ENCODE measurements around the gene GMEB2. TPM values are rescaled to one million over a fixed set of nuclear protein-coding genes. Genes with fewer than 3 reads are reported as not detected.

Gene GMEB2
- total RNA-seq, 1 donor from 2014 or later, result 16.8 TPM

DNA sequence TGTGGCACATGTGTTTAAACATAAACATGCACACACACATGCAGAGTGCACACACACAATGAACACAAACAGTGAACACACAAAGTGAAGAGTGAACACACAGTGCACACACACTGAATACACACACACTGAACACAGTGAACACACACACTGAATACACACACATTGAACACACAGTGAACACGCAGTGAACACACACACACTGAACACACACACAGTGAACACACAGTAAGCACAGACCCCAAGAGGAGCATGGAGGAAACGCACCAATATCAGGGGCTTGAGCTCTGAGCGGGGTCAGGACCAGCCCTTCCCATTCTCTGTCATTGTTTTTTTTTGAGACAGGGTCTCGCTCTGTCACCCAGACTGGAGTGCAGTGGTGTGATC, 35.8 kb downstream of the GMEB2 start:
- intact Hi-C loops (cut with micrococcal nuclease), result no loop called here

DNA sequence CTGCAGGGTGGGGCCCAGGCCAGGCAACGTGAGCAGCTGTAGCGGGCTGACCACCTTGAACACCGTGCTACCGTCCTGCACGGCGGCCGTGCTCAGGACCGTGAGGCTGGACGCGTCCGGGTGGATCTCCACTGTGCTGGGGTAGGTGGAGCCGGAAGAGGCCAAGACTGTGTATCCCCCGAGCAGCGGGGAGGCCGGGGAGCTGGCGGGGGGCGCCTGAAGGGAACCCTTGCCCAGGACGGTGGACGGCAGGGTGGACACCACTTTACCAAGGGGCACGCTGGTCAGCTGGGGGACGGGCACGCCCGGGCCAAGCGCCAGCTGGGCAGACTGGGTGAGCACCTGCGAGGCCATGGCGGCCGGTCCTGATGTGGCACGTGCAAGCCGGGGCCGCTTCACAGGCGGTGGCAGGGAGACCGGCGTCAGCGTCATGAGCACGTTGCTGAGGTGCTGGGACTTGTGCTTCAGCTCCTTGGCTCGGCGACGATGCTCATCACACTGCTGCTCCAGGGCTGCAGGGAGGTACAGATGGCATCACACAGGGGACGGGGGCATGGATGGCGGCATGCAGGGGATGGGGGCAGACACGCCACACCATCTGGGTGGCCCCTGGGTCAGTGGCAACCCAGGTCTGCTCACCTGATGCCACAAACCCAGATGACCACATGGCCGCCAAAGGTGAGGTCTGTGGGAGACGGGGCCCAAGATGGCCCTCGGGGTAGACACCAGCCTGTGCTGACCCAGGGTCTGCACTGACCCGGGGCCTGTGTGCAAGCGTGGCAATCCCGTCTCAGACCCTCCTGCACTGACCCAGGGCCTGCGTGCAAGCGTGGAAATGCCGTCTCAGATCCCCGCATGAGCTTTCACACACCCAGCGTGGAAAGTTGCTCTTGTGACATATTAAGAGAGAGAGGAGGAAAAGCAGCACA, 36.4 kb downstream of the GMEB2 start:
- intact Hi-C loops (cut with micrococcal nuclease), result no loop called here

DNA sequence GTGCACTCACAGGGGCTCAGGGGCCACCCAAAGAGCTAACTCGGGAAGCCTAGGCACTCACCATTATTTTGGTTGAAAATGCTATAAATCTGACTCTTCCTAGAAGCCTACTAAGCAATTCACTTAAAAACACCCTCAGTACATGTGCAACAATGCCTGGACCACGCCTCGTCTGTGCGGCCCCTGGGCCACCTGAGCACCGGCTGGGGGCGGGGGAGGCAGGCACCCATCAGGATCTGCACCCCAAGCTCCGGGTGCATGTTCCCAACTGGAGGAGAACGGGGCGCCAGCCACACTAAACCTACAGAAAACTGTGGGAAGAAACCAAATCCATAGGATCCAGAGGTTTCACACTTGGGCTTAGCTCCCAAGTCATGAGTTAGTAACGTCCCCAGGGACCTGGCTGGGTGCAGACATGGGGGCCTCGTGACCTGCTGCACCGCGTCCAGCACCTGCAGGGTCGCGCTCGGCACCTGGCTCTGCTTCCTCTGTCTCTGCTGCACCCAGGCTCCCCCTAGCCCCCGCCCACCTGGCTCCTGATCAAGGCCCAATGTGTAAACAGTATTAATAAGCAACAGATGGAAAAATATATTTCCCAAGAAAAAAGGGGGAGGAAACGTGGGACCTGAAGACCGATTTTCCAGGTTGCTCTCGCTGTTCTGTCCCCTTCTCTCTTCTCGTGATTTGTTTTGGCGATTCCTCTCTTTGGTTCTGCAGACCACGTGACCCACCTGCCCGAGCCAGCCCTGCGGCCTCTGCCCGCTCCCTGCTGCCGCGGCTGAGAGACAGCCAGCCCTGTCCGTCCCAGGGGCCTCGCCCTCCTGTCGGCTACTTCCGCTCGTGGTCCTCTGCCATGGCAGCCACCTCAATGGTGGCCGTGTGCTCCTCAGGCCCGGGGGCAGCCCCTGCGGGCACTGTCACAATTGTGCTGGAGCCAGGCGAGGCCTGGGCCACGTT, 37.4 kb downstream of the GMEB2 start:
- intact Hi-C loops (cut with micrococcal nuclease), result no loop called here

DNA sequence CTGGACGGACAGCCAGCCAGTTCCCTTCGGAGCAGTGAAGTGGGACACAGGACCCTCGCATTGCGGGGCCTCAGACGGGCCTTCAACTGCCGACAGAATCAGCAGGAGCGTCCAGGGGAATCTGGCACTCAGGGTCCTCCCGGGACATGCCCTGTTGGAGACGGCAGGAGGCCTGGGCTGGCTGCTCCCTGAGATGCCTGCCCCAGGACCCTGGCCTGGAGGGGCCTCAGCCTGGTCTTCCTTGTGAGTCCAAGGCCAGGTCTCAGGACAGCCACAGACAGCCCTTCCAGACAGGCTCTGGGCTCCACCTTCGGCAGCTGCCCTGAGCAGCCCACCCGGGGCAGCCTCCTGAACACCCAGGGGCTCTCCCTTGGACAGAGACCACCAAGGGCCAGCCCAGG, 38.3 kb downstream of the GMEB2 start:
- intact Hi-C loops (cut with micrococcal nuclease), result no loop called here

DNA sequence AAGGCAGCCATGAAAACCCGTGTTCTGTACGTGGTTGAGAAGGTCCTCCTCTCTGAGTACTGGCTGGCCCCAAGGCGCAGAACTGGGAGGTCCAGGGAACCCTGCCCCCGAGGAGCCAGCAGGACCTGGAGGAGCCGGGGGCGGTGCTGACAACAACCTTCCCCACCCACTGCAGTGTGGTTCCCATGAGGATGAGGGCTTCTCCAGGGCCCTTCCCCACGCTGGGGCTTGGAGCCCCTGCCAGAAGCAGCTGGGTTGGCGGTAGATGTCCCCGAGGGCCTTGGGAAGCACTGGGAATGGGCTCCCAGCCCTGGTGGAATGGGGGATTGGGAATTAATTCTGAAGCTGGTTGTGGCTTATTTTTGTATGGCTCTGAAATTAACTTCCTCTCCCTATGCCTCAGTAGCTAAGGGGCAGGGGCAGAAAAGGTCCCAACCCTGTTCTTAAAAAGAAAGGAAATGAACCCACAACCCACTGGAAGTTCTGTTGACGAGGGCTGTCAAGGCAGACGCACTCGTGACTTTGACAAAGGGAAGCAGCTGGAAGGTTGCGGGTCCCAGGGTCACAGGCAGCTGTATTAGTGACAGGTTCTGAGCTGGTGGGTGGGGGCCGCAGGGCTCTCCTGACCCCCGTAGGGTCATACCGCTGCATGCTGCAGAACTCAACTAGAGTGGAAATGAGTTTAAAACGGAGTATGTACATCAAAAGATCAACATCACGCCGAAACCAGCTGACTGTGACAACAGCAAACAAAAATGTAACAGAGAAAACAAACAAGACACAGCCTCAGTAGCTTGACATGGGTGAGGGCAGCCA, 38.9 kb downstream of the GMEB2 start:
- intact Hi-C loops (cut with micrococcal nuclease), result no loop called here

DNA sequence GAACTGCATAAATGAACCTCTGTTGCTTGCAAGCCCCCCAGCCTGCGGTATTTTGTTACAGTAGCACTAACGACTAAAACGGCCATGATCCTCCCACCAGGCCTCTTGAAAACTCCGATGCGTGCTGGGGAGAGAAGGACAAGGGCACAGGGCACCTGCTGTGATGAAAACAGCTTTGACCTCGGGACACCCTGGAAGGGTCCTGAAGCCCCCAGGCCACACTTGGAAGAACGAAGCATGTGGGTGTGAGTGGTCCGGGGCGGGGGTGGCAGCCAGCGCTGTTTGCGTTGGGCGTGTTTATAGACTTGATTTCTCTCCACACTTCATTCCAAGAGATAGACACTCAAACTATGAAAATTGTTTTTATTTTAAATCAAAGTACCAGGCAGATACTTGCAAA, 39.6 kb downstream of the GMEB2 start:
- intact Hi-C loops (cut with micrococcal nuclease), result no loop called here

DNA sequence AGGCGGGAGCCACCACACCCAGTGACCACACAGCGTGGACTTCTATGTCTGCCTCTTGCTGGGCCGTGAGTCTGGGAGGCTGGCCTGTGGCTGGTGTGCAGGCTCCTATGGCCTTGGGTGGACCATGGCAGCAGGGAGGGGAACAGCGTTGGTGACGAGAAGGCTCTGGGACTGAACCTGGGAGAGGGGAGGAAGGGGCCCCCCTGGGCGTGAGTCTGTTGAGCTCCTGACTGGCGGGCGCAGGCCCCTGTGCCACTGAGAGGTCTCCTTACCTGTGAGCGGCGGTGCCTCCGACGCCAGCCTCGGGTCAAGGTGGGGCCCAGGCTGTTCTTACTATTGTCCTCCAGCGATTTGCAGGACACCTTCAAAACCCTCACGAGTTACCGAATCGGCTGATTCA, 40.1 kb downstream of the GMEB2 start:
- intact Hi-C loops (cut with micrococcal nuclease), result no loop called here

DNA sequence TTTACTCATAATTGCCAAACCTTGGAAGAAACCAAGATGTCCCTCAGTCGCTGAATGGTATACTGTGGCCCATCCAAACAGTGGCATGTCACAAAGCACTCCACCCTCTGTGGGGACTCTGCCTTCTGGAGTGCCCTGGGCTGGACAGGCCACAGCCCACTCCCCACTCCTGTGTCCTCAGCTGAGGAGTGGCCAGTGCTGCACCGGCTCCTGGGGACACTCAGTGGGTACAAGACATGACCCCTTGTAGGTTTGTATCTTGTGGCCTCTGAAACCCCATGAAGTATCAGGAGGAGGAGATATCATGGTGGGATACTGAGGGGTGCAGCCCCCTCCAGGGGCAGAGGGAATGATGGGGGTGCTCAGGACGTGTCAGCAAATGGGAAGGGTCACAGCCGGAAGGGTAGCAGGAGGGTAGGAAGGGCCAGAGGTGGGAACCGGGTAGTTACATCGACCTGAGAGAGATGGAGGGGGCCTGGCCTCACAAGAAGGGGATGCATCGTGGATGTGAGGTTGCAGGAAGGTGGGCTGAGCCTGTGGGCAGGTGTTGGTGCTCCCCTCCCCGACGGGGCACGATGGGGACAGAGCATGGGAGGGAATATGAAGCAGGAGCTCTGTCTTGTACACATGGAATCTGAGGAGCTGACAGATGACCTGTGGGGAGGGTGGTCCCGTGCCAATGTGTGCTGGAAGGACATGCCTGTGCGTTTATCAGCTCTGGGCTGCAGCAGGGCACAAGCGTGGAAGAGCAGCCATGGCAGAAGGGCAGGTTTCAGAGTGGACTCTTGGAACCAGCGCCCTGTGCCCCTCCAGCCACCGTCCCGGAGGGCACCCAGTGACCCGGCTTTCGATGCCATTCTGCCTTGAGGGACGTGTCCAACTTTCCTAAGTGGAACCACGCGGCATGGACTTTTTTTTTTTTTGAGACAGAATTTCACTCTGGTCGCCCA, 41.0 kb downstream of the GMEB2 start:
- intact Hi-C loops (cut with micrococcal nuclease), result no loop called here

DNA sequence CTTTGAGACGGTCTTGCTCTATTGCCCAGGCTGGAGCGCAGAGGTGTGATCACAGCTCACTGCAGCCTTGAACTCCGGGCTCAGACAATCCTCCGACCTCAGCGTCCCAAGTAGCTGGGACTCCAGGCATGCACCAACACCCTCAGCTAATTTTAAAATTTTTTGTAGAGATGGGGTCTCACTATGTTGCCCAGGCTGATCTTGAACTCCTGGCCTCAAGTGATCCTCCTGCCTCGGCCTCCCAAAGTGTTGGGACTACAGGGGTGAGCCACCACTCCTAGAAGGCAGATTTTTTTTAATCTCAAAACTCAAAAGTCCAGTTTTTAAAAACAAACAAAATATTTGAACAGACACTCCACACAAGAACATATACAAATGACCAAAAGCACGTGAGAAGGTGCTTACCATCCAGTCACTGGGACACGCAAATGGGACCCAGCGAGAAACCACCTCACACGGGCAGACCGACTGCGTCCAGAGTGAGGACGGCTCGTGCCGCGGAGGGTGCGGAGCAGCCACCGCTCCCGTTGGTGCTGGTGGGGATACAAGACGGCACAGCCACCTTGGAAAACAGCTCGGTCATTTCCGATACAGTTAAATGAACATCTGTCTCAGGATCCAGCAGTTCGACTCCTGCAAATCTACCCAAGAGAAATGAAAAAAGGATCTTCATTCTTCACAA, 44.4 kb downstream of the GMEB2 start:
- intact Hi-C loops (cut with micrococcal nuclease), result loop anchor here (5.0 kb wide), 1 partner anchor 215 kb away; no protein-coding TSS in a partner anchor

DNA sequence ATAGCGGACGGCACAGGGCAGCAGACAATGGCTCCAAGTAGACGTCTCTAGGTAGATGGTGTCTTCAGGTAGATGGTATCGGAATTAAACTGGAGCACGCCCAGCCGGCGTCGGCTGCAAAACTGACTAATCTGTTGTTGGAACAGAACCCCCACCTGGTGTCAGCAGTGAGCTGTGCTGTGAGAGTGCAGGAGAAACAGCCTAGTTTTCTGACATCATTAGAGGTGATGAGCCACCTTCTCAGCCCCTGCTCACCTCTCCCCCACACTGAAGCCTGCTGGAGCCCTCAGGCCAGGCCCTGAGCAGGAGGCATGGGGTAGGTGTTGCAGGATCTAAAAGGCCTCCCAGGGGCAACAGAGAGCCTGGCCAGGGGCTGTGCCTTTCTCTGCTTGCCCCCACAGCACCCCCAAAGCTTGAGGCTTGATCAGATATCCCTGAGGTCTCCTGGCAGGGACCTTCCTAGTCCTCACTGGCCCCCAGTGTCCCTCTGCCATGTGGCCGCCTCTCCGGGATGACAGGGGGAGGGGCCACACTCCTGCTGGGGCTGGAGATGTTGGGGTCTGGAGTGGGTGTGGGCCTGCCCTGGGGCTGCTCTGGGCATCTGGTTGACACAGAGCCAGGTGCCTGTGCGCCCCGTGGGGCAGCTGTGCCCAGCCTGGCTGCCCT, 46.0 kb downstream of the GMEB2 start:
- intact Hi-C loops (cut with micrococcal nuclease), result loop anchor here (1.0 to 5.0 kb wide), 6 partner anchors 44 to 216 kb away; partner anchors contain the start of genes PPDPF, PTK6 and RTEL1

DNA sequence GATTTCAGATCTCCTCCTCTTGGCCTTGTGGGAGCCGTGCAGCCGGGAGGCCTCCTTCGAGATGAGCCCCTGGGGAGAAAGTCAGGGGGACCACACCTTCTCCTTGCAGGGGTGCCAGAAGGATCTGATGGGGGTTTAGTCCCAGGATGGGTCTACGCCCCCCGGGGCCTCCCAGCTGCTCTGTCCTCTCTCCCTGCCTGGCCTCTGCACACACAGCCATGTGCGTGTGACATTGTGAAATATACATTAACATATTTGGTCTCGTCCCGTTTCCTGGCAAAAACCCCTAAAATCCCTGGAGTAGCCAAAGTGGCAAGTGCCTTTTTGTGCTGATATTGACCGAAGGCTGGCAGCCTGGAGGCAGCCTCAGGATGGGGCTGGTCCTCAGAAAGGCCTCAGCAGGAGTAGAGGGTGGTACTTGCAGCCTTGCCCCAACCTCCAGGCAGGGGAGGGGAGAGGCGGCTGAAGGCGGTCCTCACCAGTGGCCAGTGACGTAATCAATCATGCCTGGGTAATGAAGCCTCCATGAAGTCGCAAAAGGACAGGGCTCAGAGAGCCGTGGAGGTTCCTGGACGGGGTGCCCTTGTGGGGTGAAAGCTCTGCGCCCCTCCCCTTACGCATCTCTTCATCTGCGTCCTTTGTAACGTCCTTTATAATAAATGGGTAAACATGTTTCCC, 47.7 kb downstream of the GMEB2 start:
- intact Hi-C loops (cut with micrococcal nuclease), result no loop called here

DNA sequence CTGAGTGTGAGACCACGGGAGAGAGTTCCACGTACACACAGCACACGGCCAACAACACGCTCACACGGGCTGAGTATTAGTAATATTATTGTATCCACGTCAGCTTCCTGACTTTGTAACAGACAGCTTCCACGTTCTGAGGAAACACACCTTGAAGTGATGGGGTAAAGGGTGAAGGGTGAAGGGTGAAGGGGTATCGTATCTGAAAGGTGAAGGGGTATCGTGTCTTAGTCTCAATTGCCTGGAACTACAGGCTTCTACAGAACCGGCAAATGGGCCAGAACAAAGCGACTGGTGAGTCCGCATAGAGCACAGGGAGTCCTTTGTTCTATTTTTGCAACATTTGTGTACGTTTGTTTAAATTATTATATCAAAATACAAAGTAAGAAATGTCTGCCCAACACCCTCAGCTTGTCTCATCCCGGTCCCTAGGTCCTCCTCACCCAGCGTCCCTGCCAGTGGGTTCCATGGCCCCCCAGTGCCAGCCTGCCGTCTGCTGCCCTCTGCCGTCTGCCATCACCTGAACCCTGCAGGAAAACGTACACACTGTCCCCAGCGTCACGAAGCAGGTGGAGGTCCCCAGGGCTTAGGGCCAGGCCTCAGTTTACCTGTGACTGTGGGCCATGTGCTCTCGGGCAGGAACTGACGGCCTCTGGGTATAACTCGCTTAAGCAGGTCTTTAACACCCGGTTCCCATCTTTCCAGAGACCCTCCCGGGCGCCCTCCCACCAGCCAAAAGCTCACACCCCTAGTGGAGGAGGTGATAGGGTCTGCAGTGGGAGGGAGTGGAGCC, 48.5 kb downstream of the GMEB2 start:
- intact Hi-C loops (cut with micrococcal nuclease), result no loop called here

DNA sequence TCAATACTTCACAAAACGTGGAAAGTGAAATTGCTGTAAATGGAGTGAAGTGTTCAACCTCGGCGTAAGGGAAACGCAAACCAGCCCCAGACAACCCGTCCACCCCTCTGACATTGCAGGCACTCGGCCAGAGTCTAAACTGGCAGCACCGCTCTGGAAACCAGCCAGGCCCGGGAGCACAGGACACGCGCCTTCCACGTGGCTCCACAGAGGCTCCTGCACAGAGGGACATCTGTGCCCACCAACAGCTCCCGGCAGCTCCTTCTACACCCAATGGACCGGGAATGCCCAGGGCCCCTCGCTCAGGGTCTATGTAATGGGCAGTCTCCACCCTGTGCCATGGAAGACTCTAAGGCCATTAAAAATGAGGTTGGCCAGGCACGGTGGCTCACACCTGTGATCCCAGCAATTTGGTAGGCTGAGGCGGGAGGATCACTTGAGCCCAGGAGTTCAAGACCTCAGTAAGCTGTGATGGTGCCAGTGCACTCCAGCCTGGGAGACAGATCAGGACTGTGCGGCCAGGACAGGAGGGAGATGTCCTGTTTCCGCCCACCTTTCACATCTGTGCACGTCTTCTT, 49.5 kb downstream of the GMEB2 start:
- intact Hi-C loops (cut with micrococcal nuclease), result no loop called here

DNA sequence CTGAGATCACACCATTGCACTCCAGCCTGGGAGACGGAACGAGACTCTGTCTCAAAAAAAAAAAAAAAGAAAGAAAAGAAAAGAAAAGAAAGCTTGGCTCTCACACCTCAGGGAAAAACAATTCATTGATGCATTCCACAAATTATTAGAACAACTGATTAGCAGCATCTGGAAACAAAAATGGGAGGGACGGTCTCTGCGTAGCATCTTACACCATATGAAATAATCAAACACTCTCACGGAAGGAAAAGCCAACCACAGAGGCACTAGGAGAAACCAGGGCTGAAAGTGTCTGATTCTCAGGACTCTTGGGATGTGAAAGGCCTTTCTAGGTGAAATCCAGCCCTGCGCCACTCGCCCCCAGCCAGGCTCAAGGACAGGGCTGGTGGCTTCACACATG, 50.6 kb downstream of the GMEB2 start:
- intact Hi-C loops (cut with micrococcal nuclease), result no loop called here

DNA sequence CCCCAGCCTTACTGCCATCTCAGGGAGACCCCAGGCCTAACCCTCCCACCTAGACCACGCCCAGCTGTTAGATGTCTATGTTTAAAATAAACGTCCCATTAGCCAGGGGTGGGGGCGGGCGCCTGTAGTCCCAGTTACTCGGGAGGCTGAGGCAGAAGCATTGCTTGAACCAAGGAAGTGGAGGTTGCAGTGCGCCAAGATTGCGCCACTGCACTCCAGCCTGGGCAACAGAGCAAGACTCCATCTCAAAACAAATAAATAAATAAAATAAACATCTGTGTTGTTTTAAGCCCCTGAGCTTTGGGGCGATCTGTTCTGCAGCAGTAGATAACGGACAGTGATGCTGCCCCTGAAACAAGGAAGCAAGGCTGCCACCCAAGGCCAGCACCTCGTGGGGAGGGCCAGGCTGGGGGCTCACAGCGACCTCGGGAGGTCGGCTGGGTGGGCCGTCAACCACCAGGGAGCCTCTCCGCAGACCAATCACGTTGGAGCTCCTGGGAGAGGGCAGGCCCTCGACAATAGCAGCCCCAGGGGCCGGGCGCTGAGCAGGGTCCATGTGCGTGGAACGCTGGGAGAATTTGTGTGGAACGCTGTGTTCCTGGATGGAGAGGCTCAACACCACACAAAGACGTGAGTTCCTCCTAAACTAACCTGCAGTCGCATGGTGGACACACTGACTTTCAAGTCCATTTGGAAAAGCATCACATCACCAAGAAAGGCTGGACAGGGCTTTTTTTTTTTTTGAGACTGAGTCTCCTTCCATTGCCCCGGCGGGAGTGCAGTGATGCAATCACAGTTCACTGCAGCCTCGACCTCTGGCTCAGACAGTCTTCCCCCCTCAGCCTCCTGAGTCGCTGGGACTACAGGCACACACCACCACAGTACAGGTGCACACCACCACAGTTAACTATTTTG, 51.8 kb downstream of the GMEB2 start:
- intact Hi-C loops (cut with micrococcal nuclease), result loop anchor here (1.0 kb wide), 1 partner anchor 22 kb away; no protein-coding TSS in a partner anchor
